Measurements from ENCODE around the gene ITGA8. TPM values are rescaled to one million over a fixed set of nuclear protein-coding genes. Genes with fewer than 3 reads are reported as not detected.

Gene ITGA8
- total and polyA plus RNA-seq, 9 donors: 3.5 to 58.0 (median 6.8) TPM

- Histone ChIP-seq H3K4me3 (no peak overlapping the region), H3K9me3 (no peaks in the 10 kb centered on the region), H3K4me1 (ENCODE audit: insufficient read depth) (no peaks in the 10 kb centered on the region), H3K36me3 (no peaks in the 10 kb centered on the region), H3K27me3 (no peaks in the 10 kb centered on the region), H3K27ac (no peak overlapping the region)
- intact Hi-C loops (cut with DNase I): no loop called here
- no peak for DNase-seq
- WGBS, 3 donors: 84 to 87% (median 86%) methylated on average over 11 of the region's 11 CpGs
- TF ChIP-seq POLR2A (IDR thresholded peaks at IDR 0.05) (no peak), EP300 (IDR thresholded peaks at IDR 0.05) (no peak), CTCF (IDR thresholded peaks at IDR 0.05) (no peak)
Measured at GRCh38 chr10:15521328-15521903, 198.3 kb downstream of the ITGA8 start.

GRCh38 chr10:15518250-15518649 is 201.5 kb downstream of the ITGA8 start:
- Histone ChIP-seq H3K4me3 (no peak overlapping the region), H3K36me3 (no peaks in the 10 kb centered on the region), H3K27me3 (no peaks in the 10 kb centered on the region), H3K27ac (no peak overlapping the region), H3K9me3 (no peaks in the 10 kb centered on the region), H3K4me1 (ENCODE audit: insufficient read depth) (no peaks in the 10 kb centered on the region)
- intact Hi-C loops (cut with DNase I): no loop called here
- 74 to 80% (median 75%) methylated on average over 4 of the region's 4 CpGs for WGBS, 3 donors
- TF ChIP-seq CTCF (IDR thresholded peaks at IDR 0.05) (no peak), POLR2A (IDR thresholded peaks at IDR 0.05) (no peak), EP300 (IDR thresholded peaks at IDR 0.05) (no peak)
- DNase-seq: no peak

GRCh38 chr10:15516256-15517085 is 203.3 kb downstream of the ITGA8 start:
- Histone ChIP-seq H3K36me3 (no peaks in the 10 kb centered on the region), H3K4me3 (no peak overlapping the region), H3K9me3 (no peaks in the 10 kb centered on the region), H3K27ac (no peak overlapping the region), H3K4me1 (ENCODE audit: insufficient read depth) (no peaks in the 10 kb centered on the region), H3K27me3 (no peaks in the 10 kb centered on the region)
- intact Hi-C loops (cut with DNase I): no loop called here
- no peak for TF ChIP-seq EP300 (IDR thresholded peaks at IDR 0.05)
- no peak for TF ChIP-seq CTCF (IDR thresholded peaks at IDR 0.05)
- no peak for TF ChIP-seq POLR2A (IDR thresholded peaks at IDR 0.05)
- no peak for DNase-seq
- WGBS, 3 donors: 94 to 96% (median 94%) methylated on average over 4 of the region's 4 CpGs

- 25 to 48% (median 41%) methylated on average over 7 of the region's 7 CpGs for WGBS, 3 donors
- intact Hi-C loops (cut with DNase I): no loop called here
- peak in 1 of 5 donors; percentile 18 for DNase-seq
Measured at GRCh38 chr10:15515202-15515601, 204.5 kb downstream of the ITGA8 start.

More at GRCh38 chr10:15515202-15515601, 204.5 kb downstream of the ITGA8 start:
- no peaks in the 10 kb centered on the region for H3K36me3 ChIP-seq
- H3K27ac ChIP-seq: no peak overlapping the region
- H3K4me1 ChIP-seq (ENCODE audit: insufficient read depth): no peaks in the 10 kb centered on the region
- H3K27me3 ChIP-seq: no peaks in the 10 kb centered on the region
- H3K9me3 ChIP-seq: no peaks in the 10 kb centered on the region
- no peak overlapping the region for H3K4me3 ChIP-seq
- no peak for TF ChIP-seq POLR2A (IDR thresholded peaks at IDR 0.05)
- no peak for TF ChIP-seq EP300 (IDR thresholded peaks at IDR 0.05)
- TF ChIP-seq CTCF (IDR thresholded peaks at IDR 0.05): no peak

All from ovary (tissue), 9 donors.